Fibroblast of the aortic adventitia (primary cell): ENCODE measurements around the gene SCLY. TPM values are rescaled to one million over a fixed set of nuclear protein-coding genes. Genes with fewer than 3 reads are reported as not detected.

Experiments used
- DNase-seq: peaks from one replicate; pipeline ENCODE4 v3.0.0-alpha.2; 2010; ENCODE audit warnings: low read depth
- H3K4me3 ChIP-seq: 2 replicates; pipeline ENCODE4 v1.5.1; 2011; ENCODE audit warnings: low read depth, mild to moderate bottlenecking, control low read depth, low read length, moderate library complexity
- total RNA-seq: library from RNA; depleted of rRNA; stranded (reverse); fragments of >200 nt; gene quantifications from 2 replicates; pipeline ENCODE4 v1.2.3, GENCODE V29; 2012; ENCODE audit warnings: low replicate concordance
- TF ChIP-seq, protein P1 (sequence below): IDR thresholded peaks from 2 replicates; pipeline ENCODE4 v1.5.1; 2011; ENCODE audit warnings: mild to moderate bottlenecking, low read length, control low read depth, inconsistent platforms; ENCODE audit not compliant: insufficient read depth

The SCLY gene
- total RNA-seq, 1 donor, result 13.0 TPM

DNA sequence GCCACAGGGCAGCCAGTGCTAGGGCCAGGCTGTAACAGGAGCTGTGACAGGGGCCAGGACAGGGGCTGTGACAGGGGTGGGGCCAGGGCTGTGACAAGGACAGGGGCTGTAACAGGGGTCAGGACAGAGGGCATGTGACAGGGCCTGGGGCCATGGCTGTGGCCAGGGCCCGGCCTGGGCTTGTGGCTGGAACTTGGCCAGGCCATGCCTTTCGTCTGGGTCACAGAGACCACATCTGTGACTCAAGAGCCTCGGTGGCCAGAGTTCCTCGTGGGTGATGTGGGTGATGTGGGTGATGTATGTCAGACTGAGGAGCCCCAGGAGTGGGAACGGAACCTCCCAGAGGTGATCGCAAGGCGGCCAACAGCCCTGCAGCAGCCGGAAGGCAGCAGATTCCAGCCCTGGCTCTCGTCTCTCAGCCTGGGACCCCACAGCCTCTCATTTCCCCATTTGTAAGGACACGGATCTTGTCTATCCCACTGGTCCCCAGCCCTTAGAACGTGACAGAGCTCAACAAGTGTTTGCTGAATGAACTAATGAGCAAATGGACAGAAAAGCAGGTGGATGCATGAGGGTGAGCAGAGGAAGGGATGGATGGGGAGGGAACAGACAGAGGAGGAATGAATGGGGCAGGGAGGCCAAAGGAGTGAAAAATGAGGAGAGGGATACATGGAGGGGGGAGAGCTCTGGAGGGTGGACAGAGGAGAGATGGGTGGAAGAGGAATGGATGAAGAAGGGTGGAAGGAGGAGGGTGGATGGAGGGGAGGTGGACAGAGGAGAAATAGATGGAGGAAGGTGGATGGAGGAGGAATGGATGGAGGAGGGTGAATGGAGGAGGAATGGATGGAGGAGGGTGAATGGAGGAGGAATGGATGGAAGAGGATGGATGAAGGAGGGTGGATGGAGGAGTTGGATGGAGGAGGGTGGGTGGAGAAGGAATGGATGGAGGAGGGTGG, 56.7 kb downstream of the SCLY start:
- TF ChIP-seq, protein P1, sequence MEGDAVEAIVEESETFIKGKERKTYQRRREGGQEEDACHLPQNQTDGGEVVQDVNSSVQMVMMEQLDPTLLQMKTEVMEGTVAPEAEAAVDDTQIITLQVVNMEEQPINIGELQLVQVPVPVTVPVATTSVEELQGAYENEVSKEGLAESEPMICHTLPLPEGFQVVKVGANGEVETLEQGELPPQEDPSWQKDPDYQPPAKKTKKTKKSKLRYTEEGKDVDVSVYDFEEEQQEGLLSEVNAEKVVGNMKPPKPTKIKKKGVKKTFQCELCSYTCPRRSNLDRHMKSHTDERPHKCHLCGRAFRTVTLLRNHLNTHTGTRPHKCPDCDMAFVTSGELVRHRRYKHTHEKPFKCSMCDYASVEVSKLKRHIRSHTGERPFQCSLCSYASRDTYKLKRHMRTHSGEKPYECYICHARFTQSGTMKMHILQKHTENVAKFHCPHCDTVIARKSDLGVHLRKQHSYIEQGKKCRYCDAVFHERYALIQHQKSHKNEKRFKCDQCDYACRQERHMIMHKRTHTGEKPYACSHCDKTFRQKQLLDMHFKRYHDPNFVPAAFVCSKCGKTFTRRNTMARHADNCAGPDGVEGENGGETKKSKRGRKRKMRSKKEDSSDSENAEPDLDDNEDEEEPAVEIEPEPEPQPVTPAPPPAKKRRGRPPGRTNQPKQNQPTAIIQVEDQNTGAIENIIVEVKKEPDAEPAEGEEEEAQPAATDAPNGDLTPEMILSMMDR, result no peak
- no peak for DNase-seq
- H3K4me3 ChIP-seq, result no peak overlapping the region

DNA sequence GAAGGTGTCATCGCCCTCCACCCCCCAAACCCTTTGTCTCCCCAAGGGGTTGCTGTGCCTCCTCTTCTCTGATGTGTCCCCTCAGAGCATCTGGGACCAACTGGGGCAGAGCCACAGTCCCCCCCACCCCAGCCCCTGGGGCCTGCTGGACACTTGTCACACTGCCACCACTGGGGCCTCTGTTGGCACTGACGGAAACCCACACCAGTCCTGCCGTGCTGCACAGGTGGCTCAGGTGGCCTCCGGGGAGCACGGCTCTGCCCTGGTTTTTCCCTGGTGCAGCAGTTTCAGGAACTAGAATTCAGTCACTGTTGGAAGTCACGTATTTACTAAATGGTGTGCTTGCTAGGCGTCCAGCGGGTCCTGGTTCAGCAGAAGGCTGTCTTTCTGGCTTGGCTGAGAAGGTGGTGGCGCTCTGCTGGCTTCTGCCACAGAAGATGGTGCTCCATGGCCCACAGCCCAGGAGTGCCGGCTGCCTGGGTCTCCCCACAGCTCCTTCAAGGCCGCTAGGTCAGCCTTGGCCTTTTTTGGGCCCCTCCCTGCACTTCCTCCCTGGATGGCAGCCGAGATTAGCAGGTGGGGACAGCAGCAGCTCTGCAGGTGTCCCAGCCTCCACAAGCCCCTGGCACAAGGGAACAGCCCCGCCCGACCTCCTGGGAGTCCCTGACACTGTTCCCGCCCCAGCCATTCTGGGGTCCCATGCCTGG, 59.1 kb downstream of the SCLY start:
- DNase-seq, result no peak
- no peak overlapping the region for H3K4me3 ChIP-seq
- TF ChIP-seq, protein P1, result no peak

DNA sequence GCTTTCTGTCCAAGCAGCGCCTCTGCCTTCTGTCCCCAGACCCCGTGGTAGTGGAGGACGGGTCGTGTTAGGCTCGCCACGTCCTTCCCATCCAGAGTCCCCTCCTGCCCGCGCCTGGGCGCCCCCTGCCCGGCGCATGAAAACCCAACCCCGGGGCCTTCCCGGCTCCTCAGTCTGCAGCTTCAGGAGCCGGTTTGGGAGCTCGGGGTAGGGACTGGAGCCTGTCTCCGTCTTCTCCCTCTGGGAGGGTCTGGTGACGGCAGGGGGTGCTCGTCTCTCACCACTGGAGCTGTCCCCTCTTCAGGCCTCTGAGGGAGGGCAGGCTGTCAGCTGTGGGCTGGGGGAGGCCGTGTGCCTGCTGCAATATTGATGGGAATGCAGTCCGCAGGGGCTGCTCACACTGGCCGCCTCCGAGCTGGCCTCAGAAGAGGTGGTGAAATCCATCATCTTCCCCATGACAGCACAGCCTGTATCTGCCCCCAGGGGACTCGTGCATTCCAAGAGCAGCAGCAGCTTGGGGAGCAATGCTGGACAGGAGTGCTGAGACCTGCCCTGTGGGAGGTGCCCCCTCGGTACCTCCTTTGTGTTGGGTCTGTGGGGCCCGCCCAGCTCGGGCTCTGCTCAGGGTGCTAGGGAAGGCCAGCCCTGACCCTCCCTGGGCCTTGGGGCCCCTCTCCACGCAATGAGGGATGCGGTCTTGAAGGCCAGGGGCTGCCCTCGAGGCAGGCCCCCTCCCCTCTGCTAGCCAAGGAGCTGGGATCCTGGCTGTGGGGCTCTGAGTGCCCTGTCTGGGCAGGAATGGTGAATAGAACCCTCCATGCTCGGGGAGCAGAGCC, 59.9 kb downstream of the SCLY start:
- H3K4me3 ChIP-seq, result no peak overlapping the region
- TF ChIP-seq, protein P1, result no peak
- peak; percentile 8 for DNase-seq

DNA sequence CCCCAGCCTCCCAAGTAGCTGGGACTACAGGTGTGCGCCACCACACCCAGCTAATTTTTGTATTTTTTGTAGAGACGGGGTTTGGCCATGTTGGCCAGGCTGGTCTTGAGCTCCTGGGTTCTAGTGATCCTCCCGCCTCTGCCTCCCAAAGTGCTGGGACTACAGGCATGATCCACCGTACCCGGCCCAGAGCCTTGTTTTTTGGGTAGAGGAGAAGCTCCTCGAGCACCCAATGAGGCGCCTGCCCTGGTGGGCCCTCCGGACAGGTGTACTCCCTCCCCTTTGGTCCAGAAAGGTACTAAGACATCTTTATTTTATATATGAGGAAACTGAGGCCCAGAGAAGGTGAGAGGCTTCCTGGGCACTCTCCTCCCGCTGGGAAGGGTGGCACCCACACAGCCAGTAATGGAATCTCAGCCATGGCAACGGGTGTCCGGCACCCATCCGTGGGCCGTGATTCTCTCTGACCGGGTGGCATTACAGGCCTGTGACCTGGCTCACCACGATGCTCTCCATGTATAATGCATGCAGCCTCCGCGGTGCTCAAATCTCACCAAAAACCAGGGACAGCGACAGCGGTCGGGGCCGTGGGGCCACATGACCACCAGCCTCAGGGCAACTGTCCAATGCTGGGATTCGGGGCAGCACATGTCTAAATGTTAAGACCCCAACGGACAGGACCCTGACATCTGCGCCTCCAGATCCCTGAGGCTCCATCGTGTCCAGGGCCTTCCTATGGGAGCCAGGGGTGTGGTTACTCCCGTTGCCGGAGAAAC, 60.9 kb downstream of the SCLY start:
- TF ChIP-seq, protein P1, result no peak
- H3K4me3 ChIP-seq, result no peak overlapping the region
- no peak for DNase-seq

DNA sequence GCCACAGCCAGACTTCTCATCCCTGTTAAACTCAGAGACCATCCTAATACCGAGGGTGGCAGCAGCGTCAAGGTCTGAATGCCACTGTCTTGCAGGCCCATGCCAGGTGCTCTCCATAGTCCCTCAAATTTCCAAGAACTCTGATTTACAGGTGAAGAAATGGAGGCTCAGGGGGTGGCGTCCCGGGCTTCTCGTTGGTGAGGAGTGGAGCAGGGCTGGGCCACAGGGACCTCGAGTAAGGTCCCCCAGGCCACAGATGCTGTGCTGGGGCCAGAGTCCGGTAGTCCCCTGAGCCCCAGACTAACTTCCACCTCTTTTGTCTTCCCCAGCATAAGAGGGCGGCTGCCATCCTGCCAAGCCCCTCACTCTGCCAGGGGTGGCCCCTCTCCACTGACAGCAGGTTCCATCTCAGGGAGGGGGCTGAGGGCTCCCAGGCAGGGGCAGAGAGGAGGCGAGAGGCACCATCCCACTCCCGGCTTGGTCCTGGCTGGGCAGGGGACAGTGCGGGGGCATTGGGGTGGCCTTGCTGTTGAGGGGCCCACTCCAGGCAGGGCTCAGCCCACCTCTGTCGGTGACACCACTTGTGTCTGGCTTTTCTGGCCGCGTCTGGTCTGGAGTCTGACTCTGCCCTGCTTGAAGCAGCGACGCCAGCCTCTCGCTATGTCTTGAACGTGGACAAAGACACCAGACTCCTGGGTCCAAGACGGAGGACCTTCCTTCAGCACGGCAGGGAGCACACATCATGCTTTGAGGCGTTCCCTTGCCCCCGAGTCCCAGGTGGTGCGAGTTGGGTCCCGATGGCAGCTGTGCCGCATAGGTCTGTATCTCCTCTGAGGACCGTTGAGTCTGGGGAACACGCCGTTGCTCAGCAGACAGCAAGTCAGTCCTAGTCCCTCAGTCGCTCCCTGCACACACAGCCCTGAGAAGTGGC, 61.8 kb downstream of the SCLY start:
- no peak for DNase-seq
- no peak overlapping the region for H3K4me3 ChIP-seq
- TF ChIP-seq, protein P1, result no peak
